ENCODE measurements around the gene C4orf54. TPM values are rescaled to one million over a fixed set of nuclear protein-coding genes. Genes with fewer than 3 reads are reported as not detected.
A peak's percentile ranks its signal among the peaks of the same experiment; 100 is the strongest.

Gene C4orf54
- total RNA-seq, 1 donor from 2014 or later = 6.4 TPM

DNA sequence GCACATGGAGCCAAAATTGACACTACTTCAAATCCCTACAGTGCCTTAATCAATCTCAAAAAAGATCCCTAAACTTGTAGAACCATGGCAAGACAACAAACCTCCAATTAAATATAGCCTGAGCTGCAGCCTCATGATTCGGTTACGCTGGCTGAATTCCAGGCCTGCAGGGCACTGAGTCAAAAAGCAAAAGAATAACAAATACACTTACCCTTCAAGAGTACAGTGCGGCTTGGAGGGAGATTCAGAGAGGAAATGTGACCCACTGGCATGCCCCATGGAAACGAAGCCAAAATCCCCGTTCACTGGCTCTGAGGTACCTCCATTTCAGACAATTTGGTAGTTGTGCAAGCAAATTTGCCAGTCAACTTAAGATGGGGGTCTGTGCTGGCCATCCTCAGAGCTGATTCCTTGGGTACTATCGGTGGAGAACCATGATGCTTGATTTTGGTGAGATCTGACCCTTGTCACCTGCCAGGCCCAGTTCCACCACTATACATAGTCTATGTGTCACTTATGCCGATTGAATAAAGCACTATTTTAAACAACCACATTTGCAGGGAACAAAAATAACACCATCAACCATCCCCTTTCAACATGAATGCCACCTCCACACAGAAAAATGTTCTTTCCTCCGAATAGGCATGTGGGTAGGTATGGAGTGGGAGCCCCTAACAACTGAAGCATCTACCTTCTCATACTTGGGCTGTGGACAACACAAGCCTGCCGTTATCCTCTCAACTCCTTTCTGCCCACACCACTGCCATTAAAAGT, 2.1 kb downstream of the C4orf54 start:
- peak; percentile 47 for ATAC-seq
- intact Hi-C loops (cut with DNase I) = loop anchor here (5.0 kb wide), 2 partner anchors 67 to 152 kb away; no protein-coding TSS in a partner anchor
- peak; percentile 70 for DNase-seq (ENCODE audit: missing footprints)

DNA sequence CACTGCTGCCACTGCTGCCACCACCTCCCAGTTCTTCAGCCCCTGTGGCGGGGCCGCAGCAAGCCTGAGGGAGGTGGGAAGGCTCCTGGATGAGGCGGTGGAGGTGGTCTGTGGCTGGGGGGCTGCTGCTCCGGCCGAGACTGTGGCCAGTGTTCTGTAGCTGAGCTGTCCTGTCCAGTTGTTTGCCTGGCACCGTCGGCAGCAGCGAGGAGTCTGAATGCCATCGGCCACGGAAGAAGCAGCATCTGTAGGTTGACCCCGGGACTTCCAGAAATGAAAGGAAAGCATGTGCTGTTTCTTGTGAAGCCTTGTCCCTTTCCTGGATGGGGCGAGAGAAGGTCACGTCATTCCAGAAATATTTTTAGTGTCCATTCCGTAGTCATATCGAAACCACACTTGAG, 3.3 kb downstream of the C4orf54 start:
- intact Hi-C loops (cut with DNase I) = no loop called here
- DNase-seq (ENCODE audit: missing footprints) (no peak), ATAC-seq (no peak)

DNA sequence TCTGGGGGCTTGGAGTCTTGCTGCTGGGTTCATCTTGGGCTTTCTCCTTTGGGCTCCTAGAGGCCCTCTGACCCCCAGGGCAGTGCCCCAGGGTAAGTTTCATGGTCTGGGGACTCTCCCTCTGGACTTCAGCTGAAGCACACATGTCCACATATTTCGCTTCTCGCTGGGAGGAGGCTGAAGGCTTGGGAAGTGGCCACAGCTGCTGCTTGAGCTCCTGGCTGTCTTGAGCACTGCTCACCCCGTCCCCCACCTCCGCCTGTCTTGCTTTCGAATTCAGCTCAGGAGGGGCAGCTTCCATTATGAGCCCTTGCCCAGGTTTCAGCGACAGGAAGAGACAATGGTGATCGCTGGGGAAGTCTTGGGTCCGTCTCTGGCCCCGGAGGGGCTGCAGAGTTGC, 3.7 kb downstream of the C4orf54 start:
- intact Hi-C loops (cut with DNase I) = no loop called here
- DNase-seq (ENCODE audit: missing footprints) (no peak), ATAC-seq (no peak)

DNA sequence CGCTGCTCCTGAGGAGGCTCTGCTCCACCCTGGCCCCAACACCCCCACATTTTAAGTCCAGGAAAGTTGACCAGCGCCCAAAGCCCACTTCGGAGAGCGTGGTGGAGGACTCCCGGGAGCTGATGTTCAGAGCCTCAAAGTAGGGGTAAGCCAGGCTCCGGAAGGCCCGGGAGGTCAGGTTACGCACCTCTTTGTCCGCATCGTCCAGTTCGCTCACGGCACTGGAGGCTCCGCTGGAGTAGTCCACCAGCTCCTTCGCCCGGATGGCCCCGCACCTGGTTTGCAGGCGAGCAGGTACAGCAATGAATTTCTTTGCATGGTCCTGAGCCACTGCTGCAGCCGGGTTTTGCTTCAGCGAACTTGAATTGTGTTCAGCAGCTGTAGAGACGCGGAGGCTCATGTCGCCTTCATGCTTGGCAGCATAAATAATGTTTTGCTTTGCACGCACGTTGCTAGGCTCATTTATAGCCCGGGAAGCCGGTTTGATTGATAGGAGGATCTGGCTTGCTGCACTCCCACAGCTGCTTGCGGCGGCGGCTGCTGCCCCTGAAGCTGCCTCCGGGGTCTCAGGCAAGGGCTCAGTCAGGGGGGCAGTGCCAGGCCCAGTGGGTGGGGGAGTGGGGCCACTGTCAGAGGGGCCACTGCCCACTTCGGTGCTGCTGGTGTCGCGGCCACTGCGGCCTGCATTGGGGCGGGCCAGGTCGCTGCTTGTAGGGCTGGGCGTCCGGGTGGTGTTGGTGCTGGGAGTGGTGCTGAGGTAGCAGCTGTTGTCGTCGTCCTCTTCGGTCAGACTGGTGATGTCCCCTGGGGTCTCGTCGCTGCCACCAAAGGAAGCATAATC, 4.8 kb downstream of the C4orf54 start:
- peak; percentile 65 for DNase-seq (ENCODE audit: missing footprints)
- intact Hi-C loops (cut with DNase I) = no loop called here
- ATAC-seq = no peak

DNA sequence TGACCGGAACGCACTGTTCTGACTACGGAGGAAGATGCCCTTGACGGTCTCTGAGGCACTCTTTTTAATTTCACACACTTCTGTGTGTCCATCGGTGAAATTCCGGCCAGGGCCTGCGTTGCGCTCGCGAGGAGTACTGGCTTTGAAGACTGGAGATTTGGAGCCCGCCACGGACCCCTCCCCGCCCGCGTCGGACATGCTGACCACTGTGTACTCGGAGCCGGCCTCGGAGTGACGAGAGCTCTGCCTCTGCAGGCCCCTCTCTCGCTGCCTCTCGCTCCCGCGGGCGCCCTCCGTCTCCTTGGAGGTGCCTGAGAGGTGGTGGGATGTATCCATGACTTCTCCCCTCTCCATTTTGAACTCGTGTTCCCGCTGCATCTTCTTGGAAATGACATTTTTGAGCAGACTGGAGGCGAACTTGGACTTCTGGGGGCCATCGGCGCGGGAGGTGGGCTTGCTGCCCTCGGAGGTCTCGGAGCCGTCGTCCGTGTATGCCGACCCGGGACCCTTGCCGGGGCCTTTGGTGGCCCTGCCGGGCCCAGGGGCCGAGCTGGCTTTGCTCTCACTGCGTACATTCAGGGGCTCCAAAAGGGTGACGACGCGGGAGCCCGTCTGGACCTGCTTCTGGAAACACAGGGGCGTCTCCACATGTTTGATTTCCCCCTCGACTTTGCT, 5.7 kb downstream of the C4orf54 start:
- DNase-seq (ENCODE audit: missing footprints) (peak; percentile 31), ATAC-seq (no peak)
- intact Hi-C loops (cut with DNase I) = no loop called here

DNA sequence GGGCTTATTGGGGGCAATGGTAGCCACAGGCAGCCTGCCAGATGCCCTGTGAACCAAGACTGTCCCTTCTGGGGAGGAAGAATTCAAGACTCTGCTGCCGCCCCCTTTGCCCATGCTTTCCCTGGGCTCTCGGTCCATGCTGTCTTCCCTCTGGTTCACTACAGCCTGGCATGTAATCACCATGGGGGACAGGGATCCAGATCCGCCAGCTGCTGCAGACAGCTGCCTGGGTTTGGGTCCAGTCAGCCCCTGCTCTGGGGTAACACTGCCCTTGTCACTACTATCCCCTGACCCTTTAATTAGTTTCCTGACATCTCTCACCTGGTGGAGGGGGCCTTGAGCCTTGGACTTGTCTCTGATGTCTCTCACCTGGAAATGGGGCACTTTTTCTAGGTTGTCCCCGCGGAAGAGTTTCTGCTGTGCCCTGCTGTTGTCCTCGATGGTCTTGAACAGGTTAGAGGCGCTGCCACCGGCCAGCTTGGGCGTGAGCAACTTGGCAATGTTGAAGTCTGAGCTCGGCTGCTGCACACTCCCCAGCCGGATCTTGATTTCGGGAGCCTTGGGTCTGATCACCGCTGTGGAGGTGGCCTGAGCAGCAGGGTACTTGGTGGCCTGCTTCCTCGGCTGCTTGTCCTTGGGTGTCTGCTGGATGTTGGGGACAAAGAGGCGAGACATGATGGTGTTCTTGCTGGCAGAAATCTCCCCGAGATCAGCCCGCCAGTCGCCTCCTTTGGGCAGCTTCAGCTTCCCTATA, 6.4 kb downstream of the C4orf54 start:
- DNase-seq (ENCODE audit: missing footprints) (no peak), ATAC-seq (no peak)
- intact Hi-C loops (cut with DNase I) = no loop called here

DNA sequence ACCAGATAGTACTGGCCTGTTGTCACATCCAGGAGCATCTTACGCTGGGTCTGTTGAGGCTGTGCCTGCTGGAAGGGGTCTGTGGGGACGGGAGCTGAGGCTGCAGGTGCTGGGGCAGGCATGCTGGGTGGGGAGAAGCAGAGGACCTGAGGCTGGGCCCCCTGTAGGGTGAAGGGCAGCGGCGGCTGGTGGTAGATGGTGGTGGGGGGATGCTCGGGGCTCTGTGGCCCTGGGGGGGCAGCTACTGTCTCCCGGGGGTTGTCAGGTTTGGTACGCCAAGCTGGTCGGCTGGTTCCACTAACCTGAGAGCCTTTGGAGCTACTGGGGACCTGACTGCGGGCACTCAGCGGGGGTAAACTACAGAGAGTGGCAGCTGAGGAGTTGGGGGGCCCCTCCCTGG, 7.8 kb downstream of the C4orf54 start:
- intact Hi-C loops (cut with DNase I) = no loop called here
- DNase-seq (ENCODE audit: missing footprints) (peak; percentile 26), ATAC-seq (no peak)

DNA sequence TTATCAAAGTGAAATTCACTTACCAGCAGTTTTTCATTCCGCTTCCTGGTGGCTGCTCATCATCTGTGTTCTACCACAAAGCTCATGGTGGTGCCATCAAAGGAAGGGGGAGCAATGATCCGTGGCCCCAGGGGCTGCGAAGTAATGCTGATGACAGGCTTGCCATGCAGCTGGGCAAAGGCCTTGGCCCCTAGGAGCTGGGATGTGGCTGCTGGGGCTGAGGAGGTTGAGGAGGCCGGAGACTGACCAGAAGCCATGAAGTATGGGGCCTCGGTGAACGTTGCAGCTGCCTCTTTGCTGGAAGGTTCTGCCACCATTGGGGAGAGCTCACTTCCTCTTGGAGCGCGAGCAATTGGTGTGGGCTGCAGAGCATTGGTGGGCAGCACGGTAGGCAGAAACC, 8.4 kb downstream of the C4orf54 start:
- intact Hi-C loops (cut with DNase I) = no loop called here

DNA sequence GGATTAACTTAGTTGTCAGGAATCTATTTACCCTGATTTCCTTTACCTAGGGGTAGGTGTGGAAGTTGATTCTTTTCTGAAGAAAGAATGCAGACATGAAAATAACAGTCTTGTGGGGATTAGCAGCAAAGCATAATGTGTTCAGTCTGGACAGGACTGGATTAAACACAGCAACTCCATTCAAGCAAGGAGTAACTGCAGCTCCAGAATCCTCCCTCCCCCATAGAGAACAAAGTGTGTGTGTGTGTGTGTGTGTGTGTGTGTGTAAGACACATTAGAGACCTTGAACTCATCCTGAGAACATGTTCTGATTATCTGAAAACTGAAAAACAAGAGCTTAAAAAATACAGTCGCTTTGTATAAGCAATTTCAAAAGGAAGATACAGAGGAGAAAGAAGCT, 9.3 kb downstream of the C4orf54 start:
- DNase-seq (ENCODE audit: missing footprints) = no peak
- intact Hi-C loops (cut with DNase I) = no loop called here
- ATAC-seq = no peak

More for the DNA sequence above, 8.4 kb downstream of the C4orf54 start:
- ATAC-seq (no peak), DNase-seq (ENCODE audit: missing footprints) (no peak)

DNA sequence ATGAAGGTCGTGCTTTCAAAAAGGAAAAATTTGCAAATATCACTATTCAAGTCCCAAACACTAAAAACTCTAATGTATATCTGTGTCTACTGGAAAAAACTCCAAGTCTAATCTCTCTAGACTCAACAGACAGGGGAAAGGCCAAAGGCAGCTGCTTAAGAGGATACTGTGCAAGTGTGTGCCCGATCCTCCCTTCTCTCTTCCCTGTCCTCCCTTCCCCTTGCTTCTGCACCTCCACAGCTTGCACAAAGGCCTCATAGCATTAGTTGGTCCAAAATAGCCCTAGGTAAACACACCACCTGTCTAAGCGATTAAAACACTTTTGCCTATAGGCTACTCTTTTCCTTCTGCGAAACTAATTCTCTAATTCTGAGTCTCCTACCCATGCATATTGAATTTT, 10.6 kb downstream of the C4orf54 start:
- ATAC-seq = no peak
- intact Hi-C loops (cut with DNase I) = no loop called here

DNA sequence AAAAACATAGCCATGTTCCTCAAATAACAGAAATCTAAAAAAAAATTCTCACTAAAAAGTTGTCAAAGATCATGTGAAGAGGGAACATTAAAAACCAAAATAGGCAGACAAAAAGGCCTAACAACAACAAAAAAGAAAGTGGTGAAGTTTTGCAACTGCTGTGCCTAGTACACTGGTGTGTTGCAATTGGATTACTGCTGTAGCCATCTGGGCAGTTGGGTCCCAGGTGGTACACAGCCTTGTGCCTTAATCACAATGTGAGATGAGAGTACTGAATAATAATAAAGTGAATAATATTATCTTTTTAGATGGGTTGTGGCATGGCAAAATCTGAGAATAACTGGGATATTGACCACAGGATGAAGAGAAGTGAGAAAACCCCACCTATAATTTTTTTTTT, 12.0 kb downstream of the C4orf54 start:
- no peak for DNase-seq (ENCODE audit: missing footprints)
- intact Hi-C loops (cut with DNase I) = no loop called here
- no peak for ATAC-seq

More for the DNA sequence above, 10.6 kb downstream of the C4orf54 start:
- no peak for DNase-seq (ENCODE audit: missing footprints)

DNA sequence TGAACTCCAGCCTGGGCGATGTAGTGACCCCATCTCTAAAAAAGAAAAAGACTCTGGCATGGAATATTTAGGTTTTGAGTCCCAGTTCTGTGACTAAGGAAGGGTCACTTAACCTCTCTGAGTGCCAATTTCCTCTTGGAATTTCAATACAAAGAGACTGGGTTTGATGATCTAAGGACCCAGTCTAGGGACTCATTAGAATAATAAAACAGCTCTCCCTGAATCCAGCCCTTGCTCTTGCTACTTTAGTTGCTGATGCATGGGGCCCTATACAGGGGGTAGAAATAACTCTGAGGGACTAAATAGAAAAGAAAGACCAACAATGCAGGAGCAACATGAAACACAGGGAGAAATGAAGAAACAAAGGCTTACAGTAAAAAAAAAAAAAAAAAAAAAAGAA, 12.6 kb downstream of the C4orf54 start:
- intact Hi-C loops (cut with DNase I) = no loop called here
- no peak for DNase-seq (ENCODE audit: missing footprints)
- no peak for ATAC-seq

DNA sequence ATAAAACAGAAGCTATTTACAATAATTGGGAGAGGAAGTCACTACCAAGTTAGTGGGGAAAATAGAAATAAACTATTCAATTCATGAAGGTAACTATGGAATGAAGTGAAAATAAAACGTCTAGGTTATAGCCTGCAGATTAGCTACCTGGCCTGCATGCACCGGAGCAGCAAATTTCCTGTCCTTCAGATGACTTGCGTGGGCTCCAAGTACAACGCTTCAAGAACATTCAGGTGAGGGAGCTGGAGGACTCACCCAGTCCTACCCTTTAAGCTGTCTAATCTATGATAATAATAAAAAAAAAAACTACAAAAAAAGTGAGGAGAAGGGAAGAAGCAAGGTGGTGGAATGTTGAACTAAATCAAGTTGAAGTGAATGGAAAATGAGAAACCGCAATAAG, 13.2 kb downstream of the C4orf54 start:
- DNase-seq (ENCODE audit: missing footprints) = no peak
- no peak for ATAC-seq
- intact Hi-C loops (cut with DNase I) = no loop called here

DNA sequence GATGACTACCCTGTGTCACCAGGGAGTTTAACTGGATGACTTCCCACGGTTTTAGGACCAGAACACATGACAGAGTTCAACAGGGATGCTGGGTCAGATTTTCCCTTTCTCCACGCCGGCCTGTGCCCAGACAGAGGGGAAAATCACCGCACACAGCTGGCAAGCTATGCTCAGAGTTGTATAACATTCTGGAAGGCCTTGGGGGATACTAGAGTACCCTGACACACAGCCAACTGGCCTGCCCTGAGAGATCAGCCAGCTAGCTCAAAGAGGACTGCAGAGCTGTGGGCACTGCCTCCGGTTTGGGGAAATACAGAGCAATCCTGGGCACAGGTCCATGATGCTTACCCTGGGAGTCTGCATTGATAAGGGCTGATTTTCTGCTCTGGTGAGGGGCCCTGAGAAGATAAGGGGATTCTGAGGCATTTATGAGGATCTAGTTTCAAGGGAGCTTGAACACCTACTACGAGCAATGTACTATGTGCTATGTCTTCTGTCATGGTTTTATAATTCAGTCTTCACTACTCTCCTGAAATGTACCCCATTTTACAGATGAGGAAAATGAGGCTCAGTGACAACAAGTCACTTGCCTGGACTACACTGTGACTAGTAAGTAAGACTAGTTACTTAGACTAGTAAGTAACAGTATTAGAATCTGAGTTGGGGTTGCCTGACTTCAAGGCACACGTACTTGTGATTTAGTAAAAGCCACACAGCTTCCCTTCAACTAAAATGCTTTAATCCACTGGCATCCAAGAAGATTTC, 14.7 kb downstream of the C4orf54 start:
- intact Hi-C loops (cut with DNase I) = loop anchor here (1.0 to 2.0 kb wide), 2 partner anchors 77 to 80 kb away; no protein-coding TSS in a partner anchor
- peak; percentile 86 for DNase-seq (ENCODE audit: missing footprints)
- peak; percentile 96 for ATAC-seq

DNA sequence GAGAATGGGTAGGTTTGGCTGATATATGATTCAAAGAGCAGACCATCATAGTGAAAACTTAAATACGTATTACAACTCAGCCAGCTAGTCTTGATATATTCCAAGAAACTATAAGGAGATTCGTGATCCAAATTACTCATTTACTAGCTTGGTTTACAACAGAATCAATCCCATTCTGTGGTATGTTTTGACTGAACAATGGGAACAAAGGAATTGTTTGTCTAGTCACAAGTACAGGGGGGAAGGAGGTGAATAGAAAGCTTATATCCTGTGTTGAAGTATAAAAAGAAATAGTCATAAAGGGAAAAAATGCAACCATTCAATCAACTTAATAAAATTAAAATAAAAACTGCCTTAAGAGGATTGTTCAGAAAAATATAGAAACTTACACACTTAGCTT, 17.0 kb downstream of the C4orf54 start:
- intact Hi-C loops (cut with DNase I) = no loop called here
- no peak for ATAC-seq
- DNase-seq (ENCODE audit: missing footprints) = no peak

DNA sequence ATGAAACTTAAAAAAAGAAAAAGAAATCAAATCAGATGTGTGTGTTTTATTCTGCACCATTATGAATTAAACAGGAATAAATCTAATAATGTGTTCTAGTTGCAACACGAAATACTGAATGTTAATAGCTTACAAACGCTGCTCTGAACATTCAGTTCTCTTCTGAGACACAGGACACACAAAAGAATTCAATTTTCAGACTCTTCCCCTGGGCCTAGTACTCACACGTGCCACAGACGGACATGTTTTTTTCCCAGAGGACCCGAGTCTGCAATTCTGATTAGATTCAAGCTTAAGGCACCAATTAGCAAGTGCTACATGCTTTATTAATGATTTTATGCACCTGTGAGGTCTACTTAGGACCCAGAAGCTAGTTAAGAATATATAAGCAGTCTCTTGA, 20.5 kb downstream of the C4orf54 start:
- DNase-seq (ENCODE audit: missing footprints) (no peak), ATAC-seq (no peak)
- intact Hi-C loops (cut with DNase I) = no loop called here

DNA sequence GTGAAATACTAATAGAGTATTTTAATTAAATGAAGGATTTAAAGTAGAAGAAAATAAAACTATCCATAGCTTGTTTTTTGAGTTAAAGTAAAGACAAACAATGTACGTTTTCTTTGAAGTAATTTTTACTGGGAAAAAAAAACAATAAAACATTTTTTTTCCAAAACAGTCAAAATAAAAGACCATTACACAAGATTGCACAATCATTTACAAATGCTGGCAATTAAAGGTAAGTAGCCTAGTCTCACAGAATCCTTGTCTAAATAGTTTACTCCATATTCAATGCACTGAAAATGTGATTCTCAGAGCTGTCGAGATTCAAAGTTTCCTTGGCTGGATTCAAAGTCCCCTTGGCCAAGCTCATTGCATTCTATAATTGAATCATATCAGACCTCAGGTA, 21.2 kb downstream of the C4orf54 start:
- intact Hi-C loops (cut with DNase I) = no loop called here
- ATAC-seq = no peak

DNA sequence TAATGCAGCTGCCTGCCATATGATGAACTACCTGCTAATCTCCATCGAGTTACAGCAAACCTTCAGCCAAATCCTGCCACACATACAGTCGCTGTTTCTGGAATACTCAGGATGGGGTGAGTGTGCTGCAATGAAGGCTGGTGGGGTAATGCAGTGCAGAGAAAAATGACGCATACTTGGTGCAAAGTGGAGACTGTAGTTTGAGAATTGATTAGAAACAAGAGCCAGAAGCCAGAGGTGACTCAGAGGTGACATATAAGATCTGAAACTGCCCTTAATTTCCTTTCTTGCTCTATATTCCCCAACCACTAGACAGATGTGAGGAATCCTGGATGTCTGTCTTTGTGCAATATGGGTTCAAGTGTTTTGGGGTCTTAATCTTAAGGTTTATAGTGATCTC, 22.0 kb downstream of the C4orf54 start:
- DNase-seq (ENCODE audit: missing footprints) (no peak), ATAC-seq (no peak)
- intact Hi-C loops (cut with DNase I) = no loop called here

More for the DNA sequence above, 21.2 kb downstream of the C4orf54 start:
- DNase-seq (ENCODE audit: missing footprints) = no peak

All from Right ventricle myocardium inferior (tissue), 1 donor.